Measurements from ENCODE around the gene SETBP1.

Gene SETBP1

GRCh38 chr18:45007531-45007930 is 326.8 kb downstream of the SETBP1 start:
- Mint-ChIP-seq H3K27ac (peak overlapping the region; percentile 64), H3K9me3 (peaks cover 3% of the 10 kb centered on the region), H3K27me3 (no peaks in the 10 kb centered on the region), H3K4me3 (no peak overlapping the region), H3K4me1 (peaks cover 35% of the 10 kb centered on the region), H3K36me3 (peaks cover 28% of the 10 kb centered on the region)
- no peak for ATAC-seq (ENCODE audit: low read depth)
- no peak for DNase-seq (ENCODE audit: low spot score in 2 of 2)

- DNase-seq (ENCODE audit: low spot score in 2 of 2) (no peak), ATAC-seq (ENCODE audit: low read depth) (peak; percentile 26)
- peaks cover 3% of the 10 kb centered on the region for H3K9me3 Mint-ChIP-seq
- peaks cover 31% of the 10 kb centered on the region for H3K36me3 Mint-ChIP-seq
- H3K27me3 Mint-ChIP-seq, result no peaks in the 10 kb centered on the region
- H3K4me1 Mint-ChIP-seq, result peaks cover 36% of the 10 kb centered on the region
- peak overlapping the region; percentile 57 for H3K27ac Mint-ChIP-seq
- H3K4me3 Mint-ChIP-seq, result peak overlapping the region; percentile 33
Observed at GRCh38 chr18:45008694-45009413, 328.2 kb downstream of the SETBP1 start.

DNA sequence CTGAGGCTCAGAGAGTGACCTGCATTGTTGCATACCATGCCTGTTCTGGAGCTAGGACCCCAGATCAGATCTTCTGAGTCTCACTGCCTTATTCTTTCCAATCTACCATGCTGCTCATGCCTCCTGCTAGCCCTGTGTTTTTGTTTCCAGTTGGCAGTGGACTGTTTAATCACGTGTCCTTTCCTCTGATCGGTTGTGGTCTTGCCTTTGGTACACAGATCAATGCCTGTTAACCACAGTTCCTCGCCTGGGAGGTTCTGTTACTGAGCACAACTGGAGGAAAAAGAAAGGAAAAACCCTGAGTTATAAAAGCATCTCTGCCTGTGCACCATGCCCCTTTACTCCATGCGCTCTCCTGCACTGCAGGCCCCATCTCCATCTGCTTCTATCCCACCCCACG is 329.1 kb downstream of the SETBP1 start:
- H3K36me3 Mint-ChIP-seq, result peaks cover 29% of the 10 kb centered on the region

DNA sequence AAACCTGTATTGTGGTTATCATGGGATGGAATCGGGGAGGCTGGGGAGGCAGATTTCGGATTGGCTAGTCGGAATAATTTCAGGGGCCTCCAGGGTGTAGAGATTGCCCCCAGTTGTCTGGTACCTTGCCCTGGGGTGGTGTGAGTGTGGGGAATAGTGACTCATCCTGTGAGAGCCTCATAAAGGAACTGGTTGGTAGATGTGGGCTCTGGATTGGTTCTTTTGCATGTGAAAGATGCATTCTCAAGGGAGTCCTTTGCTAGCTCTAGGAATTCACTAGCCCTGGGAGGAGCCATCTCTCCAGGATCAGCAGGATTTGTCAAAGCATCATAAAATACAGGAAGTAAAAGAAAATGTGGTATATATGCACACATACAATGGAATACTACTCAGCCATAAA is 331.6 kb downstream of the SETBP1 start:
- Mint-ChIP-seq H3K9me3 (peaks cover 3% of the 10 kb centered on the region), H3K27ac (no peak overlapping the region), H3K4me3 (no peak overlapping the region), H3K27me3 (no peaks in the 10 kb centered on the region), H3K36me3 (peaks cover 26% of the 10 kb centered on the region), H3K4me1 (peaks cover 41% of the 10 kb centered on the region)
- ATAC-seq (ENCODE audit: low read depth), result no peak
- no peak for DNase-seq (ENCODE audit: low spot score in 2 of 2)

More for the DNA sequence above, 329.1 kb downstream of the SETBP1 start:
- peaks cover 37% of the 10 kb centered on the region for H3K4me1 Mint-ChIP-seq
- DNase-seq (ENCODE audit: low spot score in 2 of 2), result no peak
- no peak for ATAC-seq (ENCODE audit: low read depth)
- H3K27ac Mint-ChIP-seq, result peak overlapping the region; percentile 77
- peaks cover 3% of the 10 kb centered on the region for H3K9me3 Mint-ChIP-seq
- peak overlapping the region; percentile 34 for H3K4me3 Mint-ChIP-seq
- no peaks in the 10 kb centered on the region for H3K27me3 Mint-ChIP-seq

DNA sequence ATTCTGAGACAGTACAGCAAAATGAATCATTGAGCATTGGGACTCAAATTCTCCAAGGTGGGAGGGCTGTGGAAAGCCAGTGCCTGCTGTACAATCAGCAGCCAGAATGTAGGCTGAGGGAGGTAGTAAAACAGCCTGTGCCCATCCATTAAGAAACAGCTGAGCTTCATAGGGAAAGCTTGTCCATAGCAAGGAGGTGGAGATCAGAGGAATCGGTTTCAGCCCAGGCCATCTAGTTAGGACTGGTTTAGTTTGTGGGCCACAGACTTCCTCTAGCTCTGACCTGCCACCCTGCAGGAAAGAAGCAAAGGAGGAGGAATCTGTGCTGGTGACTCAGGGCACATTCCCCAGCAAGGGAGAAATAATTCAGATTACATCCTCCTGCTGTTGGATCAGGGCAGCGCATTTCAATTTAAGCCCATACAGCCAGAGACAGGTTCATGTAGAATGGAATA is 333.4 kb downstream of the SETBP1 start:
- ATAC-seq (ENCODE audit: low read depth) (no peak), DNase-seq (ENCODE audit: low spot score in 2 of 2) (no peak)
- Mint-ChIP-seq H3K36me3 (peaks cover 23% of the 10 kb centered on the region), H3K4me1 (peaks cover 31% of the 10 kb centered on the region), H3K9me3 (peaks cover 3% of the 10 kb centered on the region), H3K27me3 (no peaks in the 10 kb centered on the region), H3K4me3 (no peak overlapping the region), H3K27ac (no peak overlapping the region)

- no peak overlapping the region for H3K4me3 Mint-ChIP-seq
Observed at GRCh38 chr18:45015788-45016128, 335.1 kb downstream of the SETBP1 start.

GRCh38 chr18:45019469-45019868 is 338.8 kb downstream of the SETBP1 start:
- no peak for ATAC-seq (ENCODE audit: low read depth)
- H3K4me1 Mint-ChIP-seq, result peaks cover 33% of the 10 kb centered on the region

More at GRCh38 chr18:45015788-45016128, 335.1 kb downstream of the SETBP1 start:
- no peak for DNase-seq (ENCODE audit: low spot score in 2 of 2)
- H3K9me3 Mint-ChIP-seq, result peaks cover 3% of the 10 kb centered on the region
- peaks cover 22% of the 10 kb centered on the region for H3K4me1 Mint-ChIP-seq
- H3K27me3 Mint-ChIP-seq, result no peaks in the 10 kb centered on the region
- no peak overlapping the region for H3K27ac Mint-ChIP-seq
- H3K36me3 Mint-ChIP-seq, result peaks cover 18% of the 10 kb centered on the region
- ATAC-seq (ENCODE audit: low read depth), result no peak

GRCh38 chr18:45023519-45023918 is 342.8 kb downstream of the SETBP1 start:
- Mint-ChIP-seq H3K4me1 (peaks cover 37% of the 10 kb centered on the region), H3K27me3 (no peaks in the 10 kb centered on the region), H3K27ac (peak overlapping the region; percentile 83), H3K9me3 (no peaks in the 10 kb centered on the region), H3K36me3 (peaks cover 14% of the 10 kb centered on the region), H3K4me3 (no peak overlapping the region)
- DNase-seq (ENCODE audit: low spot score in 2 of 2), result no peak
- ATAC-seq (ENCODE audit: low read depth), result no peak

More at GRCh38 chr18:45019469-45019868, 338.8 kb downstream of the SETBP1 start:
- H3K4me3 Mint-ChIP-seq, result no peak overlapping the region
- DNase-seq (ENCODE audit: low spot score in 2 of 2), result no peak
- H3K27me3 Mint-ChIP-seq, result no peaks in the 10 kb centered on the region
- peak overlapping the region; percentile 69 for H3K27ac Mint-ChIP-seq
- H3K9me3 Mint-ChIP-seq, result no peaks in the 10 kb centered on the region
- peaks cover 10% of the 10 kb centered on the region for H3K36me3 Mint-ChIP-seq

- H3K4me1 Mint-ChIP-seq, result peaks cover 35% of the 10 kb centered on the region
- DNase-seq (ENCODE audit: low spot score in 2 of 2) (no peak), ATAC-seq (ENCODE audit: low read depth) (peak; percentile 45)
- peak overlapping the region; percentile 83 for H3K27ac Mint-ChIP-seq
- no peak overlapping the region for H3K4me3 Mint-ChIP-seq
- H3K36me3 Mint-ChIP-seq, result peaks cover 18% of the 10 kb centered on the region
- H3K9me3 Mint-ChIP-seq, result no peaks in the 10 kb centered on the region
- H3K27me3 Mint-ChIP-seq, result no peaks in the 10 kb centered on the region
Observed at GRCh38 chr18:45024357-45025088, 343.8 kb downstream of the SETBP1 start.

- DNase-seq (ENCODE audit: low spot score in 2 of 2) (no peak), ATAC-seq (ENCODE audit: low read depth) (no peak)
- Mint-ChIP-seq H3K4me1 (peaks cover 35% of the 10 kb centered on the region), H3K27me3 (no peaks in the 10 kb centered on the region), H3K9me3 (no peaks in the 10 kb centered on the region), H3K36me3 (peaks cover 18% of the 10 kb centered on the region), H3K27ac (peak overlapping the region; percentile 83), H3K4me3 (no peak overlapping the region)
Observed at GRCh38 chr18:45025089-45025450, 344.4 kb downstream of the SETBP1 start.

- Mint-ChIP-seq H3K27me3 (no peaks in the 10 kb centered on the region), H3K9me3 (no peaks in the 10 kb centered on the region), H3K27ac (peak overlapping the region; percentile 70), H3K4me3 (no peak overlapping the region), H3K4me1 (peaks cover 36% of the 10 kb centered on the region), H3K36me3 (peaks cover 21% of the 10 kb centered on the region)
- DNase-seq (ENCODE audit: low spot score in 2 of 2), result no peak
- ATAC-seq (ENCODE audit: low read depth), result peak; percentile 38
Observed at GRCh38 chr18:45026162-45026561, 345.5 kb downstream of the SETBP1 start.

- Mint-ChIP-seq H3K27ac (no peak overlapping the region), H3K9me3 (no peaks in the 10 kb centered on the region), H3K4me3 (no peak overlapping the region), H3K4me1 (peaks cover 11% of the 10 kb centered on the region), H3K27me3 (no peaks in the 10 kb centered on the region), H3K36me3 (peaks cover 20% of the 10 kb centered on the region)
- no peak for ATAC-seq (ENCODE audit: low read depth)
- DNase-seq (ENCODE audit: low spot score in 2 of 2), result no peak
Observed at GRCh38 chr18:45034179-45034578, 353.5 kb downstream of the SETBP1 start.

- Mint-ChIP-seq H3K4me1 (peaks cover 7% of the 10 kb centered on the region), H3K36me3 (peaks cover 29% of the 10 kb centered on the region), H3K4me3 (no peak overlapping the region), H3K9me3 (no peaks in the 10 kb centered on the region), H3K27me3 (no peaks in the 10 kb centered on the region), H3K27ac (peak overlapping the region; percentile 10)
- DNase-seq (ENCODE audit: low spot score in 2 of 2) (no peak), ATAC-seq (ENCODE audit: low read depth) (no peak)
Observed at GRCh38 chr18:45037618-45038017, 356.9 kb downstream of the SETBP1 start.

- no peak for ATAC-seq (ENCODE audit: low read depth)
- H3K4me3 Mint-ChIP-seq, result no peak overlapping the region
- H3K27me3 Mint-ChIP-seq, result no peaks in the 10 kb centered on the region
- no peaks in the 10 kb centered on the region for H3K9me3 Mint-ChIP-seq
- H3K27ac Mint-ChIP-seq, result no peak overlapping the region
- no peak for DNase-seq (ENCODE audit: low spot score in 2 of 2)
- peaks cover 30% of the 10 kb centered on the region for H3K36me3 Mint-ChIP-seq
- H3K4me1 Mint-ChIP-seq, result peaks cover 9% of the 10 kb centered on the region
Observed at GRCh38 chr18:45039376-45039775, 358.7 kb downstream of the SETBP1 start.

Measured in memory B cell (primary cell).